H9 (cell line): ENCODE results near the gene OPRL1. TPM values are rescaled to one million over a fixed set of nuclear protein-coding genes. Genes with fewer than 3 reads are reported as not detected.

Source experiments
- DNase-seq: peaks from one replicate; pipeline ENCODE4 v3.0.0-alpha.2; 2017
- H2AFZ ChIP-seq: one replicate; pipeline ENCODE4 v1.6.1; 2013; ENCODE audit warnings: mild to moderate bottlenecking, low read length, control low read depth, moderate library complexity
- H2AK5ac ChIP-seq: 2 replicates; pipeline ENCODE4 v1.6.1; 2013; ENCODE audit warnings: low read length, control low read depth, mixed read lengths; ENCODE audit not compliant: insufficient read length
- H2BK120ac ChIP-seq: one replicate; pipeline ENCODE4 v1.6.1; 2013; ENCODE audit warnings: low read depth, mild to moderate bottlenecking, low read length, control low read depth, inconsistent platforms; ENCODE audit not compliant: poor library complexity, severe bottlenecking
- H2BK12ac ChIP-seq: 2 replicates; pipeline ENCODE4 v1.6.1; 2013; ENCODE audit warnings: low read length, control low read depth, mixed read lengths, low read depth; ENCODE audit not compliant: insufficient read length
- H2BK15ac ChIP-seq: 2 replicates; pipeline ENCODE4 v1.6.1; 2013; ENCODE audit warnings: low read depth, low read length, control low read depth
- H2BK20ac ChIP-seq: one replicate; pipeline ENCODE4 v1.6.1; 2013; ENCODE audit warnings: low read depth, mild to moderate bottlenecking, low read length, control low read depth, inconsistent platforms; ENCODE audit not compliant: poor library complexity, severe bottlenecking
- H2BK5ac ChIP-seq: 2 replicates; pipeline ENCODE4 v1.6.1; 2013; ENCODE audit warnings: low read length, control low read depth, mixed read lengths; ENCODE audit not compliant: insufficient read length
- H3K14ac ChIP-seq: 2 replicates; pipeline ENCODE4 v1.6.1; 2013; ENCODE audit warnings: low read length, control low read depth; ENCODE audit not compliant: insufficient read depth
- H3K18ac ChIP-seq: 2 replicates; pipeline ENCODE4 v1.6.1; 2013; ENCODE audit warnings: low read depth, mild to moderate bottlenecking, mixed read lengths, low read length, control low read depth; ENCODE audit not compliant: insufficient read length
- H3K23ac ChIP-seq: 2 replicates; pipeline ENCODE4 v1.6.1; 2013; ENCODE audit warnings: low read length, control low read depth, mixed read lengths, low read depth; ENCODE audit not compliant: insufficient read length
- H3K23me2 ChIP-seq: 2 replicates; pipeline ENCODE4 v1.6.1; 2013; ENCODE audit warnings: low read depth, mild to moderate bottlenecking, mixed read lengths, low read length, control low read depth; ENCODE audit not compliant: insufficient read length, poor library complexity, severe bottlenecking
- H3K27ac ChIP-seq: 2 replicates; pipeline ENCODE4 v1.5.1; 2013; ENCODE audit warnings: low read length, control low read depth, mixed read lengths, low read depth; ENCODE audit not compliant: insufficient read length
- H3K27me3 ChIP-seq: 2 replicates; pipeline ENCODE4 v1.6.1; 2013; ENCODE audit warnings: low read length, control low read depth, inconsistent platforms; ENCODE audit not compliant: insufficient read depth
- H3K4ac ChIP-seq: 2 replicates; pipeline ENCODE4 v1.6.1; 2013; ENCODE audit warnings: low read depth, mild to moderate bottlenecking, control low read depth, inconsistent platforms, low read length, moderate library complexity
- H3K4me1 ChIP-seq: 2 replicates; pipeline ENCODE4 v1.6.1; 2013; ENCODE audit warnings: low read length, control low read depth, inconsistent platforms; ENCODE audit not compliant: insufficient read depth
- H3K4me2 ChIP-seq: 2 replicates; pipeline ENCODE4 v1.6.1; 2013; ENCODE audit warnings: low read length, control low read depth, mixed read lengths; ENCODE audit not compliant: insufficient read length, insufficient read depth
- H3K56ac ChIP-seq: 2 replicates; pipeline ENCODE4 v1.6.1; 2013; ENCODE audit warnings: low read depth, mild to moderate bottlenecking, mixed read lengths, low read length, control low read depth; ENCODE audit not compliant: insufficient read length
- H3K79me1 ChIP-seq: 2 replicates; pipeline ENCODE4 v1.6.1; 2013; ENCODE audit warnings: low read depth, mild to moderate bottlenecking, moderate library complexity, low read length, control low read depth, inconsistent platforms; ENCODE audit not compliant: insufficient read depth, poor library complexity, severe bottlenecking
- H3K79me2 ChIP-seq: 2 replicates; pipeline ENCODE4 v1.6.1; 2013; ENCODE audit warnings: low read length, control low read depth, inconsistent platforms; ENCODE audit not compliant: insufficient read depth
- H3K9ac ChIP-seq: 2 replicates; pipeline ENCODE4 v1.6.1; 2013; ENCODE audit warnings: low read length, control low read depth, mixed read lengths; ENCODE audit not compliant: insufficient read length; ENCODE audit errors: extremely low read depth
- H3K9me3 ChIP-seq: one replicate; pipeline ENCODE4 v1.6.1; 2013; ENCODE audit warnings: low read depth, low read length, inconsistent platforms; ENCODE audit not compliant: control insufficient read depth
- H3T11ph ChIP-seq: one replicate; pipeline ENCODE4 v1.6.1; 2013; ENCODE audit warnings: mild to moderate bottlenecking, low read length, control low read depth, inconsistent platforms
- H4K20me1 ChIP-seq: one replicate; pipeline ENCODE4 v1.6.1; 2013; ENCODE audit not compliant: control insufficient read depth, insufficient read length, insufficient read depth
- H4K5ac ChIP-seq: 2 replicates; pipeline ENCODE4 v1.6.1; 2013; ENCODE audit warnings: low read depth, mild to moderate bottlenecking, mixed read lengths, low read length, control low read depth; ENCODE audit not compliant: insufficient read length
- H4K8ac ChIP-seq: replicated peaks from 2 replicates; pipeline ENCODE4 v1.6.1; 2013; ENCODE audit warnings: low read length, control low read depth, mixed read lengths, low read depth; ENCODE audit not compliant: insufficient read length
- H4K91ac ChIP-seq: 2 replicates; pipeline ENCODE4 v1.6.1; 2013; ENCODE audit warnings: low read depth, mild to moderate bottlenecking, moderate library complexity, mixed read lengths, low read length, control low read depth; ENCODE audit not compliant: insufficient read length
- H3K27ac Mint-ChIP-seq, 3 experiments: 2 replicates in 2 of 3; 3 replicates in 1 of 3; pipeline ENCODE4 v1.8.0; 2020 to 2021; ENCODE audit warnings: mixed read lengths in 3 of 3, mild to moderate bottlenecking in 1 of 3, moderate library complexity in 1 of 3
- H3K27me3 Mint-ChIP-seq: 2 replicates; pipeline ENCODE4 v1.8.0; 2021; ENCODE audit warnings: low read depth, mild to moderate bottlenecking, moderate library complexity, mixed read lengths
- H3K36me3 Mint-ChIP-seq, 3 experiments: 2 replicates in 2 of 3; 3 replicates in 1 of 3; pipeline ENCODE4 v1.8.0; 2020 to 2021; ENCODE audit warnings: low read depth in 3 of 3, mixed read lengths in 3 of 3; ENCODE audit not compliant: insufficient read depth in 1 of 3
- H3K4me1 Mint-ChIP-seq, 2 experiments: 2 replicates each; pipeline ENCODE4 v1.8.0; 2020; ENCODE audit warnings: mixed read lengths in 2 of 2
- H3K4me3 Mint-ChIP-seq, 2 experiments: 2 replicates in 1 of 2; 3 replicates in 1 of 2; pipeline ENCODE4 v1.8.0; 2020 to 2021; ENCODE audit warnings: mild to moderate bottlenecking in 2 of 2, mixed read lengths in 2 of 2, moderate library complexity in 1 of 2
- H3K9me3 Mint-ChIP-seq, 2 experiments: 2 replicates in 1 of 2; 3 replicates in 1 of 2; pipeline ENCODE4 v1.8.0; 2020; ENCODE audit warnings: mild to moderate bottlenecking in 2 of 2, mixed read lengths in 2 of 2, moderate library complexity in 1 of 2
- WGBS: extraction: QIAGEN DNeasy Blood & Tissue Kit; methylation state at CpG from one replicate; pipeline ENCODE4 v1.1.7; 2013; ENCODE audit warnings: missing lambda C conversion rate, low lambda C conversion rate, mixed read lengths; ENCODE audit not compliant: insufficient read length; ENCODE audit errors: extremely low coverage; 5-methylcytosine and 5-hydroxymethylcytosine counted together
- total RNA-seq: library from RNA; stranded (reverse); gene quantifications from 2 replicates; pipeline ENCODE4 v1.2.1, GENCODE V29; 2021
- TF ChIP-seq, protein P1 (sequence below): fragments of 200-600 bp; sonication (generic); conservative IDR thresholded peaks from 3 replicates; pipeline ENCODE4 v1.8.0; 2021; ENCODE audit warnings: antibody characterized with exemption, mild to moderate bottlenecking

OPRL1 gene
- total RNA-seq, 1 experiment from 2014 or later = 0.90 TPM

DNA sequence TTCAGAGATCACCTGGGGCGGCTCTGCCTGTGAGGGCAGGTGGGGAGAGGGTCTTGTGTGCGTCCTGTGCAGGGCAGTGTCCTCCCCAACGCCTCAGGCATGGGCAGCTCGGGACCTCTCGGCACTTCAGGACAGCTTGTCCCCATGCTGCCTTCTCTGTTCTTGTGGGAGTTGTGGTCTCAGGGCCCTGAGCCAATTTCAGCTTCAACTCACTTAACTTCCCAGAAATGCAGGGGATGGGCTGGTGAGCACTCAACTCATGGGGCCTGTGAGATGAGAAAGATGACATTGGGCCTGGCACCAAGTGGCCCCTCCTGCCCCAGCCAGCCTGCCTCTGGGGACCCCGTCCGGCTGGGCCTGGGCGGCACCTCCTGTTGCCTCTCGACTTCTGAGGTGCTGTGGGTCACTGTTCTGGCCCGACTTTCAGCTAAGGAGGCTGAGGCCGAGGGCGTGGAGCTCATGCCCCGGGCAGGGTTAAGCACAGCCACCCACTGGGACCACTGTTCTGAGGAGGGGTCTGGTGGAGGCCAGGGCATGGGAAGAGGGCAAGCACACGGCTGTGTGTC lies 7.3 kb upstream of the OPRL1 start:
- Histone ChIP-seq H2BK5ac (no peak overlapping the region), H3K79me2 (no peaks in the 10 kb centered on the region), H3K79me1 (no peaks in the 10 kb centered on the region), H3K23me2 (no peaks in the 10 kb centered on the region), H2AFZ (no peak overlapping the region), H2BK12ac (no peak overlapping the region), H3K27ac (no peak overlapping the region), H4K5ac (no peak overlapping the region), H4K20me1 (no peaks in the 10 kb centered on the region), H2BK20ac (no peak overlapping the region), H2AK5ac (no peak overlapping the region), H2BK15ac (no peak overlapping the region), H3K4ac (no peak overlapping the region), H3K9ac (no peak overlapping the region), H3K4me1 (no peaks in the 10 kb centered on the region), H4K91ac (no peak overlapping the region), H4K8ac (no peak overlapping the region), H3K4me2 (no peak overlapping the region), H3K9me3 (no peaks in the 10 kb centered on the region), H3K14ac (no peak overlapping the region), H3K23ac (no peak overlapping the region), H3K56ac (no peak overlapping the region), H2BK120ac (no peak overlapping the region), H3T11ph (no peak overlapping the region), H3K18ac (no peak overlapping the region), H3K27me3 (no peaks in the 10 kb centered on the region)
- no CpG with 5 or more reads among the region's 14 CpGs for WGBS
- peaks cover 1% of the 10 kb centered on the region; the same call in 1 of the 2 replicates for H3K27me3 Mint-ChIP-seq
- peaks cover 0 to 7% of the 10 kb centered on the region in 2 experiments; a peak in 2 of 4 replicates for H3K4me1 Mint-ChIP-seq
- no peak overlapping the region for H3K27ac Mint-ChIP-seq
- peaks cover 0 to 3% (median 0%) of the 10 kb centered on the region in 3 experiments; a peak in 3 of 7 replicates for H3K36me3 Mint-ChIP-seq
- H3K9me3 Mint-ChIP-seq = no peaks in the 10 kb centered on the region
- no peak overlapping the region for H3K4me3 Mint-ChIP-seq
- DNase-seq = no peak
- TF ChIP-seq, protein P1, sequence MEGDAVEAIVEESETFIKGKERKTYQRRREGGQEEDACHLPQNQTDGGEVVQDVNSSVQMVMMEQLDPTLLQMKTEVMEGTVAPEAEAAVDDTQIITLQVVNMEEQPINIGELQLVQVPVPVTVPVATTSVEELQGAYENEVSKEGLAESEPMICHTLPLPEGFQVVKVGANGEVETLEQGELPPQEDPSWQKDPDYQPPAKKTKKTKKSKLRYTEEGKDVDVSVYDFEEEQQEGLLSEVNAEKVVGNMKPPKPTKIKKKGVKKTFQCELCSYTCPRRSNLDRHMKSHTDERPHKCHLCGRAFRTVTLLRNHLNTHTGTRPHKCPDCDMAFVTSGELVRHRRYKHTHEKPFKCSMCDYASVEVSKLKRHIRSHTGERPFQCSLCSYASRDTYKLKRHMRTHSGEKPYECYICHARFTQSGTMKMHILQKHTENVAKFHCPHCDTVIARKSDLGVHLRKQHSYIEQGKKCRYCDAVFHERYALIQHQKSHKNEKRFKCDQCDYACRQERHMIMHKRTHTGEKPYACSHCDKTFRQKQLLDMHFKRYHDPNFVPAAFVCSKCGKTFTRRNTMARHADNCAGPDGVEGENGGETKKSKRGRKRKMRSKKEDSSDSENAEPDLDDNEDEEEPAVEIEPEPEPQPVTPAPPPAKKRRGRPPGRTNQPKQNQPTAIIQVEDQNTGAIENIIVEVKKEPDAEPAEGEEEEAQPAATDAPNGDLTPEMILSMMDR = no peak
